SU-DHL-6 (cell line): Measurements from ENCODE around the gene ATP5IF1.

Experiments used
- H2AFZ ChIP-seq: fragments of 200-600 bp; sonication (generic); 2 replicates; pipeline ENCODE4 v1.6.1; 2014; ENCODE audit warnings: low read depth, mild to moderate bottlenecking, moderate library complexity, mixed read lengths, antibody characterized with exemption, low read length; ENCODE audit not compliant: severe bottlenecking
- H3F3A ChIP-seq: fragments of 200-600 bp; shearing (Covaris generic); 2 replicates; pipeline ENCODE4 v1.6.0; 2016; ENCODE audit warnings: antibody characterized with exemption, mild to moderate bottlenecking; ENCODE audit not compliant: insufficient read depth
- H3K27ac ChIP-seq: fragments of 200-600 bp; sonication (generic); 2 replicates; pipeline ENCODE4 v1.5.1; 2016; ENCODE audit warnings: low read depth, mild to moderate bottlenecking, low read length, moderate library complexity, mixed read lengths
- H3K27me3 ChIP-seq: fragments of 200-600 bp; sonication (generic), shearing (Covaris generic); 2 replicates; pipeline ENCODE4 v1.6.0; 2014; ENCODE audit warnings: mild to moderate bottlenecking, low read length
- H3K36me3 ChIP-seq: fragments of 200-600 bp; sonication (generic); 2 replicates; pipeline ENCODE4 v1.6.1; 2014; ENCODE audit warnings: mild to moderate bottlenecking, low read length, mixed read lengths
- H3K4me2 ChIP-seq: fragments of 300-600, 200-600 bp; shearing (Covaris generic), sonication (generic); 2 replicates; pipeline ENCODE4 v1.6.0; 2014; ENCODE audit warnings: low read length, low read depth, mild to moderate bottlenecking; ENCODE audit not compliant: poor library complexity, severe bottlenecking
- H3K4me3 ChIP-seq: fragments of 200-600 bp; sonication (generic); 2 replicates; pipeline ENCODE4 v1.5.1; 2014; ENCODE audit warnings: antibody characterized with exemption, low read length, mild to moderate bottlenecking, mixed read lengths; ENCODE audit not compliant: insufficient read depth, poor library complexity, severe bottlenecking
- H3K79me2 ChIP-seq: fragments of 200-600 bp; sonication (generic); 2 replicates; pipeline ENCODE4 v1.6.1; 2014; ENCODE audit warnings: mild to moderate bottlenecking, low read length, moderate library complexity; ENCODE audit not compliant: insufficient read depth
- H3K9ac ChIP-seq: fragments of 200-600 bp; sonication (generic); 2 replicates; pipeline ENCODE4 v1.7.0; 2014; ENCODE audit warnings: mild to moderate bottlenecking, low read length
- H3K9me2 ChIP-seq: fragments of 200-600 bp; sonication (generic); replicated peaks from 2 replicates; pipeline ENCODE4 v1.6.1; 2014; ENCODE audit warnings: low read length; ENCODE audit not compliant: insufficient read depth
- H3K9me3 ChIP-seq: fragments of 200-600 bp; sonication (generic); 2 replicates; pipeline ENCODE4 v1.6.1; 2014; ENCODE audit warnings: low read length, mixed read lengths; ENCODE audit not compliant: insufficient read depth
- H4K20me1 ChIP-seq: fragments of 200-600 bp; sonication (generic); 2 replicates; pipeline ENCODE4 v1.6.1; 2014; ENCODE audit warnings: low read depth, mild to moderate bottlenecking, antibody characterized with exemption, low read length, moderate library complexity, mixed read lengths
- CTCF ChIP-seq: fragments of 200-600 bp; sonication (generic); IDR thresholded peaks from one replicate; pipeline ENCODE4 v1.5.1; 2017; ENCODE audit warnings: antibody characterized with exemption, mild to moderate bottlenecking, low read length, moderate library complexity; ENCODE audit not compliant: insufficient read depth, poor library complexity, severe bottlenecking
- EZH2phosphoT487 ChIP-seq: fragments of 200-600 bp; sonication (generic), shearing (Covaris generic); conservative IDR thresholded peaks from 2 replicates; pipeline ENCODE4 v1.6.1; 2018; ENCODE audit warnings: mild to moderate bottlenecking, antibody characterized with exemption, low read length, moderate library complexity, mixed read lengths

The ATP5IF1 gene

GRCh38 chr1:28281608-28282425, 45.9 kb downstream of the ATP5IF1 start:
- Histone ChIP-seq H3K27ac (no peak overlapping the region), H3K4me3 (no peak overlapping the region), H3K27me3 (no peaks in the 10 kb centered on the region), H4K20me1 (no peaks in the 10 kb centered on the region), H2AFZ (no peak overlapping the region), H3K9me3 (no peaks in the 10 kb centered on the region), H3K9ac (no peak overlapping the region), H3K9me2 (no peaks in the 10 kb centered on the region), H3K79me2 (no peaks in the 10 kb centered on the region), H3K4me2 (no peak overlapping the region), H3K36me3 (no peaks in the 10 kb centered on the region), H3F3A (no peaks in the 10 kb centered on the region)
- TF ChIP-seq CTCF (no peak), EZH2phosphoT487 (no peak)

- no peaks in the 10 kb centered on the region for H3K27me3 ChIP-seq
- H3F3A ChIP-seq = no peaks in the 10 kb centered on the region
- no peaks in the 10 kb centered on the region for H3K9me2 ChIP-seq
- H3K4me2 ChIP-seq = no peak overlapping the region
- TF ChIP-seq CTCF = no peak
- TF ChIP-seq EZH2phosphoT487 = no peak
- H3K27ac ChIP-seq = no peak overlapping the region
- no peak overlapping the region for H3K4me3 ChIP-seq
- H3K9me3 ChIP-seq = no peaks in the 10 kb centered on the region
- H4K20me1 ChIP-seq = no peaks in the 10 kb centered on the region
- H3K79me2 ChIP-seq = no peaks in the 10 kb centered on the region
- no peak overlapping the region for H3K9ac ChIP-seq
- no peak overlapping the region for H2AFZ ChIP-seq
- no peaks in the 10 kb centered on the region for H3K36me3 ChIP-seq
Measured at GRCh38 chr1:28282426-28283407, 46.8 kb downstream of the ATP5IF1 start.

GRCh38 chr1:28286111-28286510, 50.2 kb downstream of the ATP5IF1 start:
- no peaks in the 10 kb centered on the region for H3K9me3 ChIP-seq
- H3K36me3 ChIP-seq = no peaks in the 10 kb centered on the region
- no peak overlapping the region for H3K27ac ChIP-seq
- TF ChIP-seq EZH2phosphoT487 = no peak
- no peak for TF ChIP-seq CTCF
- H3K27me3 ChIP-seq = no peaks in the 10 kb centered on the region
- H3K4me3 ChIP-seq = no peak overlapping the region
- no peak overlapping the region for H3K4me2 ChIP-seq
- no peaks in the 10 kb centered on the region for H3K79me2 ChIP-seq
- no peak overlapping the region for H2AFZ ChIP-seq
- no peak overlapping the region for H3K9ac ChIP-seq
- H3K9me2 ChIP-seq = no peaks in the 10 kb centered on the region
- H4K20me1 ChIP-seq = no peaks in the 10 kb centered on the region
- H3F3A ChIP-seq = no peaks in the 10 kb centered on the region
